Measurements from ENCODE around the gene GPSM1.

Gene GPSM1

DNA sequence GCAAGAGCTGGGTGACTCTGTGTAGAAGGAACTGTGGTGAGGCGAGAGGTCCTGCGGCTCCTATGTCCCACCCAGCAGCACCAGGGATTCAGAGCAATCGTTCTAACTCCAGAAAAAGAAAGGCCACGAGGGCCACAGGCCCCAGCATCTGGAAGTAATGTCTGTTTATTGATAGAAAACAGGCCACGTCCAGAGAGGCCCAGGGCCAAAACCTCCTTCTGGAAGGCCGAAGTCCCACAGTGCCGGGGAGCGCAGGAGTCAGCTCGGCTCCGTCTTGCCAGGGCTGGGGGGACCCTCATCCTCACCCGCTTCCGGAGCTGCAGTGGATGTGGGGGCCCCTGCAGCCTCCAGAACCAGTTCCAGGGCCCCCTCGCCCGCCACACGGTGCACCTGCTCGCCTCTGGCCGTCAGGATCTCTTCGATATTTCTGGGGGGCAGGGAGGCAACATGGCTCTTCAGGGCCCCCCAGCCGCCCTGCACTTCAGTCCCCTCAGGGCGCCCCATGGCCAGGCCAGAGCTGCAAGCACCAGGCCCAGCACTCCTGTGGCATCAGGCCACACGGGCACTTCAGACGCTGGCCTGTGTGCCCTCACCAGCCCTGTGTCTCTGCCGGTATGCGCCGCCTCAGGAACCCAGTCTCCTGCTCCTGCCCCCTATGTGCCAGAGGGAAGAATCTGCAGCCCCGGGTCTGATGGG is 34.6 kb downstream of the GPSM1 start:
- no peak for DNase-seq (ENCODE audit: low spot score)

DNA sequence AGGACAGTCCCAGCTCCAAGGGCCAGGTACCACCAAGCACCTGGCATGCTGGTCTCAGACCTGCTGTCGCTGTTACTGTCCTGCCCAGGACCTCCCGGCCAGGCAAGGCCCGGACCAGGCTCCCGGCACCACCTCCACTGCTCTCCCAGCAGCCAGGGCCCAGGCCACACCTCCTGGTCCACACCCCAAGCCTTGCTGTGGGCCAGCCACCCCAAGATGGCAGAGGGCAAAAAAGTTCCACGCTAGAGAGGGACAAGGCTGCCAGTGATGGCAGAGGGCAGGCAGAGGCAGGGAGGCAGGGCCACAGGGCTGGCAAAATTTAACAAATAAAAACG is 35.1 kb downstream of the GPSM1 start:
- peak; percentile 15 for DNase-seq (ENCODE audit: low spot score)

DNA sequence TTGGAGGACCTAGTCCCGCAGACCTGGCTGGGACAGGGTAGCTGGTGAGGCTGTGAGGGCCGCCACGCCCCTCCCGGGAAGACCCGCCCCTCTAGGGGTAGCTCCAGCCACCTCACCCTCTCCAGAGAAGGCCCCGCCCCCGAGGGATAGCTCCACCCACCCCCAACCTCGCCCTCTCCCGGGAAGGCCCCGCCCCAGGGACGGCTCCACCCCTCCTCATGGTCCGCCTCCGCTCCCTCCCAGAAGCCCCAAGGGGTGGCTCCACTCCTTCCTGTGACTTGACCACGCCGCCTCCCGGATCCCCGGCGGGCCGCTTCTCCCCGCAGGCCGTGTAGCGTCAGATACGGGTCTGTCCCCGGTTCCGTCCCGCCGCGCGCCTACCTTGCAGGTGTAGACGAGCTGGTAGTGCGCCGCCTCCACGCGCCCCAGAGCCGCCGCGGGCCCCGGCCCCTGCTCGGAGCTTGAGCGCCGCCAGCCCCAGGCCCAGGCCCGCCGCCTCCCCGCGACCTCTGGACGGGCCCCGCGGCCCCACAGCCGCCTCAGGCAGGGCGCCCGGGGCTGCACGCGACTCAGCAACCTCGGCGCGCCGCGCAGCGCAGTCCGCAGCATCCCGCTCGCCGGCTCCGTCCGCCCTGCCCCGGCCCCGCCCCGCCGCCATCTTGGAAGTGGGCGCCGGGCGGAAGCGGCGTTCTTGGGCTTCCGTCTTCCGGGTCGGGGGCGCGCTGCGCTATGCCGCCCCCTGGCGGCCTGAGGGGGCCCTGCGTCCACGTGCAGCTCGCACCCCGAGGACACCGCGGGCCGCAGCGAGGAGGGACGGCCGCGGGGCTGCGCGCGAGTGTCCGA is 36.0 kb downstream of the GPSM1 start, which contains the start of gene DNLZ:
Gene DNLZ (minus strand): TSS at position 639 of the 843 bp plus-strand sequence. CDS start 30 bp downstream, at position 609.
- peak; percentile 95 for DNase-seq (ENCODE audit: low spot score)

DNA sequence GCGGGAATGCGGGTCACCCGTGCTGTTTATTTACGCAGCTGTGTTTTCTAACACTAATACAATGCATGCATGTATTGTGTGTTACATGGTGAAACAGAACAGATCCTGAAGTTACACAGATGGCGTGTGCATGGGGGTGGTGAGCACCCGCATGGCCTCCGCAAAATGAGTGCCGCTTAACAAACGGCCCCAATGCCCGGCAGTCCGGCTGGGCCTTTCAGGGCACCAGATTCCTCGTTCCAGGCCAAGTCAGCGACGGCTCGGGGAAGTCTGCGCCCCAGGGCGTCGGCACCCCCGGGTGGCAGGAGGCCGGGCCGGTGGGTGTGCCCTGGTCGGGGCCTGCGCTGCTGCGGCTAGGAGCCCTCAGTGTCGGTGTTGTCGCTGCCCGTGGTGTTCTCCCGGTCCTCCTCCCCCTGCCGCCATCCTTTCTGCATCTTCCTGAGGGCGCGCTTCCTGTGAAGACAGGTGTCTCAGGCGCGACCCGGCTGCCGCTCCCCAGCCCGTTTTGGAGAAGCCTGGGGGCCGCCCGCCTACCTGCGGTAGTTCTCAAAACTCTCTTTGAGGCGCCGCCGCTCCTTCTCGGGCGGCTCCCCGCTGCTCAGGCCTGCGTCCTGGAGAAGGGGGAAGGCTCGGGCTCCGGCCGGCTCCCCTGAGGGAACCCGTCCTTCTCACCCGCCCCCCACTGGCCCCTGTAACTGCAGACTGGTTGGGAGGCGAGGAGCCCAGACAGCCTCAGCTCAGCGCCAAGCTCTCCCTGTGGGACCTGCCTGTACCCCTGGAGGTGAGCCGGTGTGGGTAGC is 36.8 kb downstream of the GPSM1 start:
- no peak for DNase-seq (ENCODE audit: low spot score)

DNA sequence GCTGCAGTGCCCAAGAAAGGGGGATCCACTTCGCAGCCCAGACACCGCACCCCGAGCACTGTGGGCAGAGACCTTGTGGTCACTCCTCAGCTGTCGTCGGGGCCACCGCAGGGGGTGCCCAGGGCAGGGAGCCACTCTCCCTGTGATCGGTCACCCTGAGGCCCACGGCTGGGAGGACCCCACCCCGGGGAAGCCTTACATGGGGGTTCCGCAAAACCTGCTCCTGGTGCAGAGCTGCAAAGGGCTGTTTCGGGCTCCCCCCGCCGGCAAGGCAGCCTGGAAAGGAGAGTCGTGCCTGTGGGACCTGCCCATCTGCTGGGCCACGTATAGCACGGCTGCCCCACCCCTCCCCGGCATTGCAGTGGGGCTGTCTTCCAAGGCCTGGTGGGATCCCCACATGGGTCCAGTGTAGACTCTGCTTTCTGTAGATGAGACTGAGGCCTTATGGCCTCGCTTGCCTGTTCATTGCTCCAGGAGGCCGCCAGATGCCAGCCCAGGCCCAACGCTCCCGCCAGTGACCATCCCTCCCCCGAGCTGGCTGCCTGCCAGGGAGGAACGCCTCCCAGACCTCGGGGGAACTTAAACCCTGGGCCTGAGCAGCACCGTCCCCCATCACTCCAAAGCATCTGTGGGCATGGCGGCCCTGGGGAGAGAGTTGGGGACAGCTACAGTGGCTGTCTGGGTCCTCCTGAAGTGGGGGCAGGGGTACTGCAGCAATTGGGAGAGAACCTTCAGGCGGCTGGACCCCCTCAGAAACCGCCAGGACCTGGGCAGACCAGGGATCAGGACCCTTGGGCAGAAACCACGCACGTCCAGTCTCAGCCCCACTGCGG is 37.8 kb downstream of the GPSM1 start:
- DNase-seq (ENCODE audit: low spot score): no peak

DNA sequence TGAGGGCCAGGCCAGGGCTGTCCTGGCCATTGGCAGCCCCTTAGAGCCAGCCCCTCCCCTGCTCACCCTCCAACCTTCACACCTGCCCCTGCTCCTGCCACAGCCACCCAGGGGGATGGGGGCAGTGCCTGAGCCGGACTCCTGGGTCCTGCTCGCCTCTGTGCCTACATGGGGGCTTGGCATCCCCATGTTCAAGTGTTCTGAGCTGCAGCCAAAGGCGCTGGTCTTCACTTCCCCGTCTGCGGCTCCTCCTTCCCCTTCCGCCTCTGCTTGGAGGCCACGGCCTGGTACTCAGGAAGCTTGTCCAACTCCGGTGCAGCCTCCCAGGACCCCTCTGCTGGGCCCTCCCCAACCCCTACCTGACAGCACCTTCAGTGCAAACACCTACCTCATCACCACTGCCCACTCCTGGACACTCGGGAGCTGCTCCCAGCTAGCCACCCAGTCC is 38.5 kb downstream of the GPSM1 start:
- no peak for DNase-seq (ENCODE audit: low spot score)

DNA sequence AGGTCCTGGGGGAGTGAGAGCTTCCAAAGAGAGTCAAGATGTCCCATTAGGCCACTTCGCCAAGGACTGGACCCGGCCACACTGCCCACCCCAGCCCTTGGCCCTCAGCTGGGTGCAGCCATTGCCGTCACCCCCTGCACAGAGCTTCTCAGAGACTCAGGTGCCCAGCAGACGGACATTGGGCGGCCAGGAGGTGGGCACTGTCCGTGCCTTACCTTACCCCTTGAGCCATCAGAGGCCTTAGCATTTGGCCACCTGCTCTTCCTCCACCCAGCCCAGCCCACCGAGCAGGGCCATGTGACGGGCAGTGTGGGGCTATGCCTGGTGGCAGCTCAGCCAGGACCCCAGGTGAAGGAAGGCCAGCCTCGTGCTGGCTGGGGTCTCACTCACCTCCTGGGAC is 39.5 kb downstream of the GPSM1 start:
- no peak for DNase-seq (ENCODE audit: low spot score)

DNA sequence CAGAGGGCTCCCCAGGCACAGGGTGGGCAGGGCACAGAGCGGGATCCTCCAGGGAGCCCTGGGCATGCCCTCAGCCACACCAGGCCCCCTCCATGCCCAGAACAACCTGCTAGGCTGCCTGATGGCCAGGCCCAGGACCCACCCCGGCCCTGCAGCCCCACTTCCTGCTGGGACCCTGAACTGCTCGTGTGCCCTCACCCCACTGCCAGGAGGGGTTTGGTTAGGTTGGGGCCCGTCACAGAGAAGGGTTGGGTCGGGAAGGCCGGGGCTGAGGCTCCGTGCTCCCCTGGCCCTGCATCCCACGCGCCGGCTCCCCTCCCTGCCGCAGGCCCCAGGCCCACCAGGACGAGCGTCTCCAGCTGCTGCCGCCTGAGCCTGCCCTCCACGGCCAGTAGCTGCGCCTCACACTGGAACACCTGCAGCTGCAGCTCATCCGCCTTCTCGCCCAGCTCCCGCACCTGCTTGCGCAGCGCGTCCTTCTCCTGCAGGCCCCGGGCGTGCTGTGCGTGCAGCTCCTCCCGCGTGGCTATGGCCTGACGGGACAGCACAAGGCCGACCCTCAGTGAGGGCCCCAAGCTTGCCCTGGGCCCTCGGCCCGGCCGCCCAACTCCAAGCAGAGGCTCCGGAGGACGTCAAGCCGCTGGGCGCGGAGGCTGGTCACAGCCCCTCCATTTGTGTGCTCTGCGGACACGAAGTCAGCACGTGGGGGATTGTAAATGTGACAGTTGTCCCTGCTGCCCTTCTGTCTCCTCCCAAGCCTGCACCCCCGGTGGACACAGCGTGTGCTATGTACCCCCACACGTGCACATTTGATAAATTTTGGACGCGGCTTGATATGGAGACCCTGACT is 40.2 kb downstream of the GPSM1 start:
- DNase-seq (ENCODE audit: low spot score): no peak

DNA sequence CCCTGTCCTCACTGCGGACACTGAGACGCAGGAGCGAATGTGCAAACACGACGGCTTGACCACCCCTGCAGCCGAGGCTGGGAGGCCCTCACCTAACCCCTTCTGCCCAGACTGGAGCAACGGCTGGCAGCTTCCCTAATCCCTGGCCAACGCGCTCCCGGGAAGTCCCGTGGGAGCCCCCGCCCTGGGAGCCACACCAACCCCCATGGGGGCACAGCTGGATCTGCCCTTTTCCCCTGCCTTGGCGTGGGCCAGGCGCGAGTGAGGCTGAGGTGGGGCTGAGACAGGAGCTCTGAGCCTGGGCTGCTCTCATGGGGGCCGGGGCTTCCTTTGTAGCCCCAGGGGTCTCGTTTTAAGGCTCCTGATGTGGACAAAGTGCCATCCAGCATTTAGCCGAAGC is 40.9 kb downstream of the GPSM1 start:
- DNase-seq (ENCODE audit: low spot score): no peak

DNA sequence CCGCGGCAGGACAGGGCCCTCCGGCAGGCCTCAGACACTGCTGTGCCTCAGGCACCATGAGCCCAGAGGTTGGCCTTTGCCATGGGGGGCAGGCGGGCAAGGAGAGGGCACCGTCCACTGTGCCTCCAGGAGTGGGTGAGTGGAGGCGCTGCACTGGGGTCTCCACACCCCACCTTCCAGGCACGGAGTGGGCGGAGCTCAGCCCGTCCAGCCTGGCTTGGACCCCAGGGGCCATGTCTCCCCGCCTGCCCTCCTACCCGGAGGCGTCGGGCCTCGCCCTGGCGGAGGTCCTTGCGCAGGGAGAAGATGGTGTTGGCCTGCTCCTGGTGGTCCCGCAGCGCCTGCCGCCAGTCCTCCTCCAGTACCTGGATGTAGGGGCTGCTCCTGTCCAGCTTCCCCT is 42.7 kb downstream of the GPSM1 start:
- DNase-seq (ENCODE audit: low spot score): no peak

DNA sequence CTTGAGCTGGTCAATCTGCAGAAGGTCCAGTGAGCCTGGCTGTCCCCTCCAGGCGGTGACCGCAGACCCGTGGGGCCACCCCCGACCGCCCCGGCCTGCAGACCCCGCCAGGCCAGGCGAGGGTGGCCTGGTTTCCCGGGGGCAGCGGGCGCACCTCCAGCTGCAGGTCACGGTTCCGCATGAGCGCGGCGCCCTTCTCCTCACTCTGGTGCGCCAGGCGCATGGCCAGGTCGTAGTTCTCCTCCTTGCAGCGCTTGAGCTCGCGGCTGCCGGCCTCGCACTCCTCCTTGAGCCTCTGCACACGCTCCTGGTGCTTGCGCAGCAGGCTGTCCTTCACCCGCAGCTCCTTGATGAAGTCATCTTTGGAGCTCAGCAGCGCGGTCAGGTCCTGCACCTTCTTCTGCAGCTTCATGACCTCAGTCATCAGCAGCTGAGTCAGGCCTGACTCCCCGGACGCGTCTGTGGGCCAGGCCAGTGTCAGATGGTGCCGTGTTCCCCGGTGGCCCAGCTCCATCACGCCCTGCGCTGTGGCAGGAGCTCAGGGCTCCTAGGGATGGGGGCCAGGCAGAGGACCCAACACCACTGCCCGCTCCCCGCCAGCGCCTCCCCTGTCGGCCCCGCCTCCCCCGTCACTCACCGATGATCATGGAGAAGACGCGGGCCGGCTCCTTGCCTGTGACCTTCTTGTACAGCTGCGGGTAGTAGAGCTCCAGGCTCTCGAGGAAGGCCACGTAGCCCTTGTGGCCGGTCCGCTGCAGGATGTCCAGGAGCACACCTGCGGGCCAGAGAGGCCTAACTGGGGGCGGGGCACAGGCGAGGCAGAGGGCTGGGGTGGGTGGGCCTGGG is 43.6 kb downstream of the GPSM1 start:
- no peak for DNase-seq (ENCODE audit: low spot score)

DNA sequence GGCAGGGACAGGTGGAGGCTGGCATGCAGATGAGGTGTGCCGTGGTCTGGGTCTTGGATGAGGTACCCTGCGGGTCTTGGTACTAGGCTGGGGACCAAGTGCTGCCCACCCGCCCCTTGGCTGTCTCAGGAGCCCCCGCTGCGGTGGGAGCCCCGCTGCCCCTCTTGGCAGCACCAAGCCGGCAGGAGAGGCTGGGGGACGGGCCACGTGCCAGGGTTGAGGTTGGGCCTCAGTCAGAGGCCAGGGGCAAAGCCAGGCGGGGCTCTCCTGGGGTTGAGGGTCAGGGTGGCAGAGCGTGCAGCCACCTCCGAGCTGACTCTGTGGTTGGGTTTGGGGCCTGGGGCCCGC is 44.2 kb downstream of the GPSM1 start:
- DNase-seq (ENCODE audit: low spot score): no peak

DNA sequence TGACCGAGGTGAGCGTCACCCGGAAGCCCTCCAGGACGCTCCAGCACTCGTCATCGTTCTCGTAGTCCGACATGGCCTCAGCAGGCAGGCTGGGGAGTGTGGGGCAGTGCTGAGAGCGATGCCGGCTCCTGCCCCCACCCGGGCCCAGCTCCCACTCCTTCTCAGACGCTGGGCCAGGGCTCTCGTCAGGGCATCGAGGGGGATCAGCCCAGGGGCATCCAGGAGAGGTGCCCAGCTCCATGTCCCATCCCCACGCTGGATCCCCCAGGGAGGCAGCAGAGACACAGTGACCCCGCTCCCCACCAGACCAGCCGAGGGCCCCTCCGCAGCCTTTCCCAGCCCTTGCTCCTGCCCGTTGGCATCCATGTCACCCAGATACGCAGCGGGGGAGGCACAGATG is 44.7 kb downstream of the GPSM1 start:
- no peak for DNase-seq (ENCODE audit: low spot score)

DNA sequence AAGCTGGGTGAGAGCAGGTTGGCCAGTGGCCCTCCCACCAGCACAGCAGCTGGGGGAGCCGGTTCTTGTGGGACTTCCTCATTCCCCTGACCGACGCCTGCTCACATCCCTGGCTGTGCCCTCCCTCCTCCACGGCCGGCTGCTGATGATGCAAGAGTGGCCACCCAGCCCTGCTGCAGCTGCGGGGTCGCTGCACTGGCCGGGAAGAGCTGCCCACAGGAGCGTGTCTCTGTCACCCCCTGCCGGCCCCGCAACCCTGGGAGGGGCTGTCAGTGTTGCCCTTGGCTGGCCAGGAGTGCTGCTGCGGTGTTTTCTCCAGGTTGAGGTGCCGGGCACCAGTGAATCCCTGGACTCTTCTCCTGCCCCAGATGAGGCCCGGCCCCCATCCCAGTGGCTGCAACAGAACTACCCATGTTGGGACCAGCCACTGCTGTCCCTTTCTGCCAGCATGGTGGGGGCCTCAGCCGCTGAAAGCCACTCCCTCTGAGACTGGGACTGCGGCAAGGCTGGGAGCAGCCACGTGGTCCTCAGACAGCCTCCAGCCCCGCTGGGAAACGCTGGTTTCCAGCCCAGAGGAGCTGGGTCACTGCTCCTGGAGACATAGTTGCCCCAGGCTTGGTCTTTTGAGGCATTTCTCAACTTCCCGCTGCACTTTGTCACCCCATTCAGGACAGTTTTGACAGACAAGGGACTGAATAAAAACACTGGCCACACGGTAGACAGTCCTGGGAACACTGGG is 45.4 kb downstream of the GPSM1 start:
- no peak for DNase-seq (ENCODE audit: low spot score)

DNA sequence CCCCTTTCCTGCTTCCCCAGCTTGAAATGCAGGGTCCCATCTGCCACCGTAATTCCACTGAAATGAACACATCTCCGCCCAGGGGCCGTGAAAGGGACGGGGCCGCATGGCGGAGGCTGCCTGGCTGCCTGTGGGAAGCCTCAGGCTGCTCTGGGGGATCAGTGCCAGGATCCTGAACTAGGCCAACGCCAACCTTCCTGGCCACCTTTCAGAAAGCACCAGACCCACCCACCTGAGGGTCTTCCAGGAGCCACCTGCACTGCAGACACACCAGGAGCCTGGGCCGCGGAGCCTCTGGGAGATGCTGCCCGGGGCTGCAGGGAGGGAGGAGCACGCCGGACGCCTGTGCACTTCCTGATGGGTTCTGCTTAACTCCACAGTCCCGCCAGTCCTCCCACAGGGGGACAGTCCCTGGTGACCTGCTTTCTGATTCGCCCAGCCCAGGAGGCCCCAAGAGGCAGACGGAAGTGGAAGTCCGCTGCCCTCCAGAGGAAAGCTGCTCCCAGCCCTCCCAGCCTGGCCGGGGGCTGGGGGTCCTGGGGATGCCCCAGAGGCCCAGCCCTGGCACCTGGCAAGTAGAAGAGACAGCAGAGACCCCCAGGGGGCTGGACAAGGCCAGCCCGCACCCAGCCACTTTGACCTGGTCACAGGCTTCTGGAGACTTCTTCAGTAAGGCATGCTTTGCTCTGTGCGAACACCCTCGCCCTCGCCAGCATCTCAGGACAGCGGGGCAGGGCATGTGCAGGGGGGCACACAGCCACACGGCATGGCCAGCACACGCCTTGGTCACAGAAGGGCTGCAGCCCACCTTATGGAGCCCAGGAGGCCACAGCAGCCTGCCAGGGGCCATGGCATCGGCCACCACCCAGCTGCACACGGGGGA is 46.2 kb downstream of the GPSM1 start, which contains the start of gene CARD9:
Gene CARD9 (minus strand): TSS at position 370 of the 883 bp plus-strand sequence. CDS start 1,591 bp downstream, outside the sequence.
- DNase-seq (ENCODE audit: low spot score): no peak

DNA sequence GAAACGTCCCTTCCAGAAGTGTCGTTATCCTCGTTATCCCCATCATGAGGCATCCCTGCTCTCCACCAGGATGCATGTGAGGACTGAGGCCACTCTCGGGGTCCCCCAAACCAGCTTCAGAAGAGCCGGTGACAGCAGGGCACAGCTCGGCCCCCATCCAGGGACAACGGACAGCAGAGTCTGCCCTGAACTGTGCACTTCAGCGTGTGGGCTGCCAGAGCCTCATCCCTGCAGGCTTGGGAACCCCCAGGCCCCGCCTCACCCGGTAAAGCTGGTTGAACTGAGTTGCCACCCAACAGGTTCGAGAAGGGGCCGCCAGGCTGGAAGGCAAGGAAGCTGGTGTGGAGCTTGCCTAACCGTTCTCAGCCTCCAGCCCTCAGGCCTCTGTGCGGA is 46.8 kb downstream of the GPSM1 start:
- no peak for DNase-seq (ENCODE audit: low spot score)

DNA sequence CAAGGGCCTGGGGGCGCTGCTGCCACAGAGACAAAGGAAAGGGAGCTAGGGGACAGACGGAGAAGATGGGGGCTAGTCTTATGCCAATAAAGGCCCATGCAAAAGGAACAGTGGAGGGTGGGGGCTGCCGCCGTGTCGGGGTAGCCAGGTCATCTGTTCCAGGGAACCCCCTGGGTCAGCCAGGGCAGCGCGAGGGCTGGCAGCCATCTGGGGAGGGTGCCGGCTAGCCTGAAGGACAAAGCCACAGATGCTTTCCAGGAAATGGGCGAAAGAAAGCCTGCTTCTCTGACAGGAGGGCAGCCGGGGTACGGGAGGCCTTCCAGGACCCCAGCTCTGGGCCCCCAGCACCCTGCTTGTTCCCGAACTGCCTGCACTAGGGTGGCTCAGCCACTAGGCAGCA is 47.8 kb downstream of the GPSM1 start:
- DNase-seq (ENCODE audit: low spot score): no peak

DNA sequence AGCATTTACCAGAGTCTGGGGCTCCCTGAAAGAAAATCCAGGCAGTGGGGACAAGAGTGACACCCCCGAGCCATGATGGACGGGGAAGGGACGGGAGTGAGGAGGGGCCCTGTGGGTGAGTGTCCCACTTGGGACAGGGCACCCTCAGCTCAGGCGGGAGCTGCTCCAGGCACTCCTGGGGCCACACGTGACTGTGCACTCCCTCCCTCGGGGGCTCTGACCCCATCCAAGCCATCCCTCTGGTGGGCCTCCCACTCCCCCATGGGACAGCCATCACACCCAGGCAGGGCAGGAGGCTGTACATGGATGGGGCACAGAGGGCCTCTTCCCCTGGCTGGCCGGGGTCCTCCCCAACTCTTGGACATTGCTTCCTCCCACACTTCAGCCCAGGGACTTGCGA is 49.1 kb downstream of the GPSM1 start:
- no peak for DNase-seq (ENCODE audit: low spot score)
